HCT116 (cell line): ENCODE data around the gene ASCC2. TPM values are rescaled to one million over a fixed set of nuclear protein-coding genes. Genes with fewer than 3 reads are reported as not detected.
A peak's percentile ranks its signal among the peaks of the same experiment; 100 is the strongest.

ENCODE experiments used
- ATAC-seq: fragments of 200-7000 bp; cut with Tn5 transposase; 2 replicates; pipeline ENCODE4 v1.9.1; 2020; ENCODE audit warnings: mild to moderate bottlenecking, moderate library complexity
- BruUV-seq: library from RNA; stranded (reverse); fragments of 400-500 nt; replicated peaks from 2 replicates; lab custom pipeline; 2021; lab: Mats Ljungman, UMichigan
- CTCF ChIA-PET: fragments of 300-600 bp; sonication (Branson Sonifier 250); formaldehyde crosslinking; loops from one replicate; lab custom pipeline; 2021; ENCODE audit warnings: antibody characterized with exemption; lab: Charles Lee
- POLR2A ChIA-PET: fragments of 300-600, 350-600 bp; sonication (Branson Sonifier 250); formaldehyde crosslinking; loops from one replicate; lab custom pipeline; 2021; ENCODE audit warnings: antibody characterized with exemption; lab: Charles Lee
- RAD21 ChIA-PET, 2 experiments: fragments of 300-600 bp; sonication (Branson Sonifier 250); formaldehyde crosslinking; loops; one replicate each; lab custom pipeline; 2023; ENCODE audit warnings: low total read pairs in 2 of 2; ENCODE audit not compliant: uncharacterized antibody in 2 of 2, unreplicated experiment in 2 of 2, low non-redundant PET in 1 of 2; lab: Charles Lee
- DNase-seq: peaks from one replicate; pipeline ENCODE4 v3.0.0-alpha.2; 2010; ENCODE audit warnings: low read depth, low spot score
- H2AFZ ChIP-seq: fragments of 200-600 bp; shearing (Covaris generic), sonication (generic); 2 replicates; pipeline ENCODE4 v1.6.1; 2017; ENCODE audit warnings: low read depth, mixed run types, mixed read lengths, antibody characterized with exemption, low read length; ENCODE audit not compliant: poor library complexity, severe bottlenecking
- H3K27ac ChIP-seq: 2 replicates; pipeline ENCODE4 v1.5.1; 2012; ENCODE audit warnings: low read depth, low read length
- H3K27me3 ChIP-seq: fragments of 200-600 bp; sonication (generic); 2 replicates; pipeline ENCODE4 v1.6.1; 2016; ENCODE audit warnings: mixed run types, low read length, mixed read lengths; ENCODE audit not compliant: insufficient read depth
- H3K36me3 ChIP-seq, 2 experiments: fragments of 200-500 bp in 1 of 2; fragments of 200-600 bp in 1 of 2; sonication (Bioruptor generic) in 1 of 2; sonication (generic) in 1 of 2; 2 replicates each; pipeline versions ENCODE4 v1.5.1 to v1.6.1; 2014 to 2016; ENCODE audit warnings: low read length in 2 of 2, inconsistent platforms in 1 of 2, mixed read lengths in 1 of 2, mixed run types in 1 of 2; ENCODE audit not compliant: insufficient read depth in 2 of 2, control insufficient read depth in 1 of 2
- H3K4me1 ChIP-seq, 2 experiments: fragments of 200-600 bp in 1 of 2; sonication (generic) in 1 of 2; 2 replicates each; pipeline versions ENCODE4 v1.5.1 to v1.6.1; 2012 to 2017; ENCODE audit warnings: low read length in 2 of 2, inconsistent platforms in 1 of 2, mild to moderate bottlenecking in 1 of 2, mixed read lengths in 1 of 2, mixed run types in 1 of 2, moderate library complexity in 1 of 2; ENCODE audit not compliant: insufficient read depth in 2 of 2, control insufficient read depth in 1 of 2
- H3K4me2 ChIP-seq: fragments of 200-600 bp; sonication (generic); 2 replicates; pipeline ENCODE4 v1.6.1; 2017; ENCODE audit warnings: mixed run types, low read length, mixed read lengths
- H3K4me3 ChIP-seq, 2 experiments: fragments of 200-600 bp in 1 of 2; sonication (generic) in 1 of 2; replicated peaks in 1 of 2; 2 replicates each; pipeline ENCODE4 v1.5.1; 2011 to 2016; ENCODE audit warnings: low read length in 2 of 2, control low read depth in 1 of 2, low read depth in 1 of 2, mild to moderate bottlenecking in 1 of 2, mixed read lengths in 1 of 2, mixed run types in 1 of 2
- H3K79me2 ChIP-seq: fragments of 200-600 bp; sonication (generic); 2 replicates; pipeline ENCODE4 v1.6.1; 2017; ENCODE audit warnings: mild to moderate bottlenecking, mixed run types, low read length, moderate library complexity, mixed read lengths; ENCODE audit not compliant: insufficient read depth
- H3K9ac ChIP-seq: fragments of 200-600 bp; sonication (generic); 2 replicates; pipeline ENCODE4 v1.6.1; 2016; ENCODE audit warnings: low read length, mixed read lengths
- H3K9me2 ChIP-seq: fragments of 200-600 bp; sonication (generic), shearing (Covaris generic); 2 replicates; pipeline ENCODE4 v1.6.1; 2017; ENCODE audit warnings: mixed run types, mild to moderate bottlenecking, moderate library complexity; ENCODE audit not compliant: insufficient read depth
- H3K9me3 ChIP-seq, 2 experiments: fragments of 200-500 bp in 1 of 2; fragments of 200-600 bp in 1 of 2; sonication (Bioruptor generic) in 1 of 2; sonication (generic) in 1 of 2; 2 replicates each; pipeline ENCODE4 v1.6.1; 2014 to 2017; ENCODE audit warnings: low read length in 2 of 2, mixed read lengths in 2 of 2, inconsistent platforms in 1 of 2, low read depth in 1 of 2, mild to moderate bottlenecking in 1 of 2, mixed run types in 1 of 2, moderate library complexity in 1 of 2; ENCODE audit not compliant: control insufficient read depth in 1 of 2, insufficient read depth in 1 of 2
- H4K20me1 ChIP-seq: fragments of 200-600 bp; sonication (generic), shearing (Covaris generic); 2 replicates; pipeline ENCODE4 v1.6.1; 2017; ENCODE audit warnings: mixed run types, mild to moderate bottlenecking, moderate library complexity; ENCODE audit not compliant: insufficient read depth
- CEBPB ChIP-seq: IDR thresholded peaks from 2 replicates; pipeline ENCODE4 v1.6.1; 2012; ENCODE audit warnings: low read depth
- CTCF ChIP-seq, 3 experiments: fragments of 200-600 bp in 1 of 3; sonication (generic) in 1 of 3; IDR thresholded peaks in 2 of 3; conservative IDR thresholded peaks in 1 of 3; 2 replicates each; pipeline ENCODE4 v1.5.1; 2012 to 2017; ENCODE audit warnings: low read depth in 2 of 3, low read length in 2 of 3, antibody characterized with exemption in 1 of 3, borderline replicate concordance in 1 of 3, control low read depth in 1 of 3, mild to moderate bottlenecking in 1 of 3, mixed read lengths in 1 of 3, mixed run types in 1 of 3, moderate library complexity in 1 of 3; ENCODE audit not compliant: insufficient read depth in 1 of 3
- MAX ChIP-seq: IDR thresholded peaks from 2 replicates; pipeline ENCODE4 v1.6.1; 2012
- POLR2AphosphoS5 ChIP-seq: IDR thresholded peaks from 2 replicates; pipeline ENCODE4 v1.6.1; 2011; ENCODE audit warnings: mild to moderate bottlenecking, low read depth, low read length, moderate library complexity
- SIN3A ChIP-seq: IDR thresholded peaks from 2 replicates; pipeline ENCODE4 v1.6.1; 2012; ENCODE audit warnings: low read depth
- SP1 ChIP-seq: IDR thresholded peaks from 2 replicates; pipeline ENCODE4 v1.6.1; 2012; ENCODE audit warnings: low read depth
- ZBTB33 ChIP-seq: IDR thresholded peaks from 2 replicates; pipeline ENCODE4 v1.6.1; 2011; ENCODE audit warnings: mild to moderate bottlenecking, low read length, moderate library complexity; ENCODE audit not compliant: insufficient replicate concordance; ENCODE audit errors: extremely low read depth
- ZNF274 ChIP-seq: fragments of 200-500 bp; sonication (Bioruptor generic); IDR thresholded peaks from 2 replicates; pipeline ENCODE4 v1.6.1; 2014; ENCODE audit warnings: mild to moderate bottlenecking, low read depth, low read length, inconsistent platforms
- intact Hi-C: fragments of 100-400 bp; cut with micrococcal nuclease; formaldehyde crosslinking; loops from 2 replicates; pipeline ENCODE4 v1.10.0; 2022
- total RNA-seq: library from RNA; stranded (reverse); gene quantifications from one replicate; pipeline ENCODE4 v1.2.1, GENCODE V29; 2021; ENCODE audit not compliant: unreplicated experiment

ASCC2 gene
- total RNA-seq, 1 experiment from 2014 or later: 68.6 TPM

- Histone ChIP-seq H4K20me1 (no peaks in the 10 kb centered on the region), H3K79me2 (no peaks in the 10 kb centered on the region), H3K27ac (no peak overlapping the region), H3K9ac (no peak overlapping the region), H3K9me2 (no peaks in the 10 kb centered on the region), H3K27me3 (no peaks in the 10 kb centered on the region), H3K9me3 (no peaks in the 10 kb centered on the region), H3K4me2 (no peak overlapping the region), H2AFZ (no peak overlapping the region), H3K36me3 (peaks cover 12 to 27% of the 10 kb centered on the region in 2 experiments; a peak in 3 of 4 replicates), H3K4me1 (no peaks in the 10 kb centered on the region), H3K4me3 (no peak overlapping the region)
- no peak for DNase-seq
- TSS peak; percentile 60 for BruUV-seq
- ChIA-PET CTCF (no interaction called here), RAD21 (no interaction called here), POLR2A (no interaction called here)
- intact Hi-C loops: no loop called here
- no peak for TF ChIP-seq CEBPB
- ATAC-seq: no peak
Observed at GRCh38 chr22:29788339-29789279, 49.5 kb downstream of the ASCC2 start.

GRCh38 chr22:29787371-29787980 is 50.6 kb downstream of the ASCC2 start:
- RAD21 ChIA-PET: no interaction called here
- Histone ChIP-seq H3K4me3 (no peak overlapping the region), H3K27ac (no peak overlapping the region), H3K4me1 (no peaks in the 10 kb centered on the region), H3K4me2 (no peak overlapping the region), H4K20me1 (no peaks in the 10 kb centered on the region), H2AFZ (no peak overlapping the region), H3K27me3 (no peaks in the 10 kb centered on the region), H3K9ac (no peak overlapping the region), H3K79me2 (no peaks in the 10 kb centered on the region), H3K9me3 (no peaks in the 10 kb centered on the region), H3K9me2 (no peaks in the 10 kb centered on the region), H3K36me3 (peaks cover 12 to 27% of the 10 kb centered on the region in 2 experiments; a peak in 3 of 4 replicates)
- DNase-seq: no peak
- intact Hi-C loops: no loop called here
- CTCF ChIA-PET: no interaction called here
- ATAC-seq: no peak
- BruUV-seq: no TSS peak
- POLR2A ChIA-PET: no interaction called here
- TF ChIP-seq SP1 (no peak), ZBTB33 (no peak), CTCF (IDR thresholded peaks at IDR 0.05 in 2 of 3, conservative IDR thresholded peaks at IDR 0.05 in 1 of 3; ENCODE audit: borderline replicate concordance in 1 of 3, insufficient read depth in 1 of 3, low read depth in 2 of 3, low read length in 2 of 3) (no peak), MAX (no peak), SIN3A (no peak), ZNF274 (no peak), POLR2AphosphoS5 (no peak)
